Amniotic stem cell (primary cell): Measurements from ENCODE around the gene SEMA6D.
"Not testable (repeated sequence)": the region's sequence is repeated elsewhere in the genome, so short reads cannot be mapped to it uniquely, and the experiment has no call there.

Experiments
- DNase-seq: peaks from one replicate; lab custom pipeline; 2025; lab: John Stamatoyannopoulos, UW

SEMA6D gene

GRCh38 chr15:47718497-47719437, 1.5 kb downstream of the SEMA6D start:
- no peak for DNase-seq

- DNase-seq = no peak
These were observed 2.4 kb downstream of the SEMA6D start for GRCh38 chr15:47719730-47720129.

- no peak for DNase-seq
These were observed 3.2 kb downstream of the SEMA6D start for GRCh38 chr15:47720555-47720954.

- no peak for DNase-seq
These were observed 4.4 kb downstream of the SEMA6D start for GRCh38 chr15:47721676-47722075.

GRCh38 chr15:47724346-47724745, 7.0 kb downstream of the SEMA6D start:
- DNase-seq = no peak

- no peak for DNase-seq
These were observed 7.7 kb downstream of the SEMA6D start for GRCh38 chr15:47725051-47725450.

- DNase-seq = no peak
These were observed 8.6 kb downstream of the SEMA6D start for GRCh38 chr15:47725906-47726305.

GRCh38 chr15:47726399-47726823, 9.1 kb downstream of the SEMA6D start:
- no peak for DNase-seq

- DNase-seq = no peak
These were observed 9.8 kb downstream of the SEMA6D start for GRCh38 chr15:47727137-47727536.

GRCh38 chr15:47727676-47728075, 10.4 kb downstream of the SEMA6D start:
- DNase-seq = no peak

- no peak for DNase-seq
These were observed 11.1 kb downstream of the SEMA6D start for GRCh38 chr15:47728426-47728825.

- no peak for DNase-seq
These were observed 11.6 kb downstream of the SEMA6D start for GRCh38 chr15:47728886-47729285.

- no peak for DNase-seq
These were observed 13.9 kb downstream of the SEMA6D start for GRCh38 chr15:47731230-47731629.

GRCh38 chr15:47732248-47732647, 14.9 kb downstream of the SEMA6D start:
- no peak for DNase-seq

GRCh38 chr15:47733085-47733484, 15.8 kb downstream of the SEMA6D start:
- DNase-seq = no peak

- DNase-seq = no peak
These were observed 19.0 kb downstream of the SEMA6D start for GRCh38 chr15:47736143-47736786.

GRCh38 chr15:47737477-47737876, 20.2 kb downstream of the SEMA6D start:
- DNase-seq = no peak

GRCh38 chr15:47738144-47738825, 21.0 kb downstream of the SEMA6D start:
- DNase-seq = not testable (repeated sequence)

- DNase-seq = no peak
These were observed 23.8 kb downstream of the SEMA6D start for GRCh38 chr15:47741082-47741481.

- no peak for DNase-seq
These were observed 24.6 kb downstream of the SEMA6D start for GRCh38 chr15:47741907-47742306.

- DNase-seq = no peak
These were observed 25.0 kb downstream of the SEMA6D start for GRCh38 chr15:47742334-47742733.

GRCh38 chr15:47742742-47743141, 25.4 kb downstream of the SEMA6D start:
- no peak for DNase-seq

- no peak for DNase-seq
These were observed 26.1 kb downstream of the SEMA6D start for GRCh38 chr15:47743385-47743784.
